ENCODE data around the gene BCAS3.
"Not testable (repeated sequence)": the region's sequence is repeated elsewhere in the genome, so short reads cannot be mapped to it uniquely, and the experiment has no call there.

Gene BCAS3

GRCh38 chr17:61127960-61128359 is 450.3 kb downstream of the BCAS3 start:
- no peak for DNase-seq (ENCODE audit: low read depth in 2 of 2)

GRCh38 chr17:61128661-61129115 is 451.0 kb downstream of the BCAS3 start:
- no peak for DNase-seq (ENCODE audit: low read depth in 2 of 2)

GRCh38 chr17:61129267-61130254 is 451.9 kb downstream of the BCAS3 start:
- no peak for DNase-seq (ENCODE audit: low read depth in 2 of 2)

- DNase-seq (ENCODE audit: low read depth in 2 of 2), result no peak
Measured at GRCh38 chr17:61130330-61130729, 452.7 kb downstream of the BCAS3 start.

- no peak for DNase-seq (ENCODE audit: low read depth in 2 of 2)
Measured at GRCh38 chr17:61131585-61131984, 453.9 kb downstream of the BCAS3 start.

GRCh38 chr17:61132524-61132923 is 454.9 kb downstream of the BCAS3 start:
- DNase-seq (ENCODE audit: low read depth in 2 of 2), result no peak

- DNase-seq (ENCODE audit: low read depth in 2 of 2), result no peak
Measured at GRCh38 chr17:61133853-61134252, 456.2 kb downstream of the BCAS3 start.

- no peak for DNase-seq (ENCODE audit: low read depth in 2 of 2)
Measured at GRCh38 chr17:61134551-61135235, 457.0 kb downstream of the BCAS3 start.

GRCh38 chr17:61135782-61136181 is 458.1 kb downstream of the BCAS3 start:
- no peak for DNase-seq (ENCODE audit: low read depth in 2 of 2)

- DNase-seq (ENCODE audit: low read depth in 2 of 2), result no peak
Measured at GRCh38 chr17:61136296-61136695, 458.6 kb downstream of the BCAS3 start.

- peak; percentile 5 to 9 for DNase-seq (ENCODE audit: low read depth in 2 of 2)
Measured at GRCh38 chr17:61139219-61139618, 461.6 kb downstream of the BCAS3 start.

GRCh38 chr17:61140081-61140786 is 462.6 kb downstream of the BCAS3 start:
- no peak for DNase-seq (ENCODE audit: low read depth in 2 of 2)

- no peak for DNase-seq (ENCODE audit: low read depth in 2 of 2)
Measured at GRCh38 chr17:61143026-61143425, 465.4 kb downstream of the BCAS3 start.

- DNase-seq (ENCODE audit: low read depth in 2 of 2), result no peak
Measured at GRCh38 chr17:61144137-61144536, 466.5 kb downstream of the BCAS3 start.

GRCh38 chr17:61144617-61145564 is 467.2 kb downstream of the BCAS3 start:
- no peak for DNase-seq (ENCODE audit: low read depth in 2 of 2)

- not testable (repeated sequence) for DNase-seq (ENCODE audit: low read depth in 2 of 2)
Measured at GRCh38 chr17:61146833-61147232, 469.2 kb downstream of the BCAS3 start.

- no peak for DNase-seq (ENCODE audit: low read depth in 2 of 2)
Measured at GRCh38 chr17:61149106-61149825, 471.6 kb downstream of the BCAS3 start.

- no peak for DNase-seq (ENCODE audit: low read depth in 2 of 2)
Measured at GRCh38 chr17:61149862-61150362, 472.3 kb downstream of the BCAS3 start.

- no peak for DNase-seq (ENCODE audit: low read depth in 2 of 2)
Measured at GRCh38 chr17:61150686-61151299, 473.1 kb downstream of the BCAS3 start.

- no peak for DNase-seq (ENCODE audit: low read depth in 2 of 2)
Measured at GRCh38 chr17:61152898-61153297, 475.2 kb downstream of the BCAS3 start.
